ENCODE data around the gene RYR3.

Gene RYR3

GRCh38 chr15:33638453-33638852, 327.7 kb downstream of the RYR3 start:
- in situ Hi-C loops (cut with HindIII; ENCODE audit: low sequenced_read_pairs) = no loop called here

GRCh38 chr15:33639051-33639450, 328.3 kb downstream of the RYR3 start:
- in situ Hi-C loops (cut with HindIII; ENCODE audit: low sequenced_read_pairs) = no loop called here

- in situ Hi-C loops (cut with HindIII; ENCODE audit: low sequenced_read_pairs) = no loop called here
These were observed 328.7 kb downstream of the RYR3 start for GRCh38 chr15:33639456-33639855.

- in situ Hi-C loops (cut with HindIII; ENCODE audit: low sequenced_read_pairs) = no loop called here
These were observed 329.2 kb downstream of the RYR3 start for GRCh38 chr15:33639978-33640377.

- in situ Hi-C loops (cut with HindIII; ENCODE audit: low sequenced_read_pairs) = no loop called here
These were observed 330.3 kb downstream of the RYR3 start for GRCh38 chr15:33641069-33641468.

GRCh38 chr15:33644304-33644703, 333.5 kb downstream of the RYR3 start:
- in situ Hi-C loops (cut with HindIII; ENCODE audit: low sequenced_read_pairs) = no loop called here

GRCh38 chr15:33646744-33647143, 336.0 kb downstream of the RYR3 start:
- in situ Hi-C loops (cut with HindIII; ENCODE audit: low sequenced_read_pairs) = no loop called here

GRCh38 chr15:33649217-33649933, 338.6 kb downstream of the RYR3 start:
- in situ Hi-C loops (cut with HindIII; ENCODE audit: low sequenced_read_pairs) = no loop called here

GRCh38 chr15:33654860-33655259, 344.1 kb downstream of the RYR3 start:
- in situ Hi-C loops (cut with HindIII; ENCODE audit: low sequenced_read_pairs) = no loop called here

GRCh38 chr15:33655488-33655887, 344.7 kb downstream of the RYR3 start:
- in situ Hi-C loops (cut with HindIII; ENCODE audit: low sequenced_read_pairs) = no loop called here

GRCh38 chr15:33656168-33656567, 345.4 kb downstream of the RYR3 start:
- in situ Hi-C loops (cut with HindIII; ENCODE audit: low sequenced_read_pairs) = no loop called here

GRCh38 chr15:33660151-33660550, 349.4 kb downstream of the RYR3 start:
- in situ Hi-C loops (cut with HindIII; ENCODE audit: low sequenced_read_pairs) = no loop called here

GRCh38 chr15:33662014-33662413, 351.2 kb downstream of the RYR3 start:
- in situ Hi-C loops (cut with HindIII; ENCODE audit: low sequenced_read_pairs) = no loop called here

- in situ Hi-C loops (cut with HindIII; ENCODE audit: low sequenced_read_pairs) = no loop called here
These were observed 354.2 kb downstream of the RYR3 start for GRCh38 chr15:33664947-33665346.

GRCh38 chr15:33670567-33670966, 359.8 kb downstream of the RYR3 start:
- in situ Hi-C loops (cut with HindIII; ENCODE audit: low sequenced_read_pairs) = no loop called here

GRCh38 chr15:33671456-33671855, 360.7 kb downstream of the RYR3 start:
- in situ Hi-C loops (cut with HindIII; ENCODE audit: low sequenced_read_pairs) = no loop called here

GRCh38 chr15:33675246-33675645, 364.5 kb downstream of the RYR3 start:
- in situ Hi-C loops (cut with HindIII; ENCODE audit: low sequenced_read_pairs) = loop anchor here (25.0 kb wide), 1 partner anchor 388 kb away; no protein-coding TSS in a partner anchor

GRCh38 chr15:33677238-33677830, 366.6 kb downstream of the RYR3 start:
- in situ Hi-C loops (cut with HindIII; ENCODE audit: low sequenced_read_pairs) = loop anchor here (25.0 kb wide), 1 partner anchor 390 kb away; no protein-coding TSS in a partner anchor

GRCh38 chr15:33678176-33678575, 367.4 kb downstream of the RYR3 start:
- in situ Hi-C loops (cut with HindIII; ENCODE audit: low sequenced_read_pairs) = loop anchor here (25.0 kb wide), 1 partner anchor 391 kb away; no protein-coding TSS in a partner anchor

- in situ Hi-C loops (cut with HindIII; ENCODE audit: low sequenced_read_pairs) = loop anchor here (25.0 kb wide), 1 partner anchor 391 kb away; no protein-coding TSS in a partner anchor
These were observed 367.8 kb downstream of the RYR3 start for GRCh38 chr15:33678602-33679001.

GRCh38 chr15:33679061-33679460, 368.3 kb downstream of the RYR3 start:
- in situ Hi-C loops (cut with HindIII; ENCODE audit: low sequenced_read_pairs) = loop anchor here (25.0 kb wide), 1 partner anchor 392 kb away; no protein-coding TSS in a partner anchor

GRCh38 chr15:33680336-33680735, 369.6 kb downstream of the RYR3 start:
- in situ Hi-C loops (cut with HindIII; ENCODE audit: low sequenced_read_pairs) = loop anchor here (25.0 kb wide), 1 partner anchor 393 kb away; no protein-coding TSS in a partner anchor
